Epithelial cell of proximal tubule (primary cell): ENCODE results near the gene KLHL29. TPM values are rescaled to one million over a fixed set of nuclear protein-coding genes. Genes with fewer than 3 reads are reported as not detected.

Source experiments
- DNase-seq: peaks from one replicate; pipeline ENCODE4 v3.0.0-alpha.2; 2011; ENCODE audit warnings: low read depth
- H3K4me3 ChIP-seq: 2 replicates; pipeline ENCODE4 v1.5.1; 2011; ENCODE audit warnings: low read depth, mild to moderate bottlenecking, low read length
- CTCF ChIP-seq: conservative IDR thresholded peaks from 2 replicates; pipeline ENCODE4 v1.5.1; 2012; ENCODE audit warnings: low read depth, mild to moderate bottlenecking, low read length
- total RNA-seq: library from RNA; depleted of rRNA; stranded (reverse); fragments of >200 nt; gene quantifications from 2 replicates; pipeline ENCODE4 v1.2.3, GENCODE V29; 2015

Gene KLHL29
- total RNA-seq, 1 donor from 2014 or later = 12.0 TPM

- no peak for DNase-seq
- no peak overlapping the region for H3K4me3 ChIP-seq
- no peak for TF ChIP-seq CTCF
Measured at GRCh38 chr2:23513872-23514793, 129.2 kb downstream of the KLHL29 start.

- no peak for TF ChIP-seq CTCF
- no peak overlapping the region for H3K4me3 ChIP-seq
- no peak for DNase-seq
Measured at GRCh38 chr2:23516520-23517256, 131.7 kb downstream of the KLHL29 start.

DNA sequence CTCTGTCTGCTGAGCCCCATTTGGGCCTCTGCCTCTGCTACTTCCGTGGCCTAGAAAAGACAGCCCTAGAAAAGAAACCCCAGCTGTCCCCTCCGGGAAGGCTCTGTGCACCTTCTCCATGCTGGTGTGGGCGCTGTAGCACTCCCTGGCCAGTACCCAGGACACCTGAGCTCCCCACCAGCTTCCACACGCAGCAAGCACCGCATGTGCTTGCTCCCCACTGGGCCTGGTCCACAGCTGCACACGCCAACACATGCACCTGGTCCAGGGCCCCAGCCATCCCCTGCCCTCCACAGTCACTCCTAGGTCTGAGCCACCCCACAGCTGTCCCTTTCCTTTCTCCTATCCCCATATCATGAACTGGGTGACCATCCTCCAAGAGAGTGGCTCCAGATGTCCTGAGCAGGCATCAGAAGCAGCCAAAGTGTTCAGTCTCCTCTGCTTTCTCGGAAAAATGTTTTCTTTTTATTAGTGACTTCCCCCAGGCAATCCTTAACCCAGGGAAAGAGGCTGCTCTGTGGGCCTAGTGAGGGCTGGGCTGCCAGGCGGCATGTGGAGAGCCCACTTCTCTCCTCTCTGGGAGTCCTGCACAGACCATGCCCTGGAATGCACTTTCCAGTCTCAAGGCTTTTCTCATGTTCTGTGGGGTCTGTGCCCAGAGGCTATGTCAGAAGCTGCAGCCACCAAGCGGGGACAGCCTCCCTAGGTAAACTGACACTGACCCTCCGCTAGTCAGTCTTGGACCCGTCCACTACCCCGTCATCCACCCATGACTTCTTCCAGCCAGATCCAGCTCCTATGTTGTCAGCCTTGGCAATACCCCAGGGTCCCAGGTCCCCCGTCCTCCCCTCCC, 133.7 kb downstream of the KLHL29 start:
- H3K4me3 ChIP-seq = no peak overlapping the region
- TF ChIP-seq CTCF = no peak
- DNase-seq = no peak

- no peak for TF ChIP-seq CTCF
- H3K4me3 ChIP-seq = no peak overlapping the region
- no peak for DNase-seq
Measured at GRCh38 chr2:23519334-23519651, 134.3 kb downstream of the KLHL29 start.

DNA sequence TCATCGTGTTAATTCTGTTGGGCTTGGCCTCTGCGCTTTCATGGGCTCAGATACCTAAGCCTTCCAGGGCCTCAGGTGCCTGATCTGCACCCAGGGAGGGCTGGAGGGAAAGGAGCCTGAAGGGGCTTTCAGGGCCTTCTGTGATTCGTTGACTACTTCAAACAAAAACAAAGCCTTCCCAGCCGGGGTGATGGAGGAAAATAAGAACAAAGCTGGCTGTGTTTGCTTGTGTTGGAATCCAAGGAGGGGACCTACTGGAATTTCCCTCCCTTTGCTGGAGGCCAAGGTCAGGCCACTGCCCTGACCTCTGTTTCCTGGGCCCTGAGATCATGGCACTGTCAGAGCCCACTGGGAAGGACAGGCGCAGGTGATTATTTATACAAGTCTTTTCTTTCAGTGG, 135.3 kb downstream of the KLHL29 start:
- TF ChIP-seq CTCF = no peak
- H3K4me3 ChIP-seq = no peak overlapping the region
- DNase-seq = no peak

DNA sequence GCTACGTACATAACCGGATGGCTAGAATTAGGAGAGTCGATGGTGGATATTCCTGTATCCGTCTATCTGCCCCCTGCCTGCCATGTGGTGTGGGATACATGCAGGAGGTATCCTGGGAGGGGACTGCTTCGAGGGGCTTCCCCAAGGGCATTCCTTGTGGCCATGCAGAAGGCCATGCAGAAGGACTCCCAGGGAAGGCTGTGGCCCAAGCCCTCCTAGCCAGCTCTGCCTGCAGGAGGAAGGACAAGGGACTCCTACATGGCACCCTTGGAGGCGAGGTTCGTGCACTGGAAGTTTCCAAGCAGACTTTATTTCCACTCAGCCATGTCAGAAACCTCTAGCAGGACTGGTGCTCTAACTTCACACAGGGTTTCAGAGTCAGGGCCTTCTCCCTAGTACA, 136.1 kb downstream of the KLHL29 start:
- H3K4me3 ChIP-seq = no peak overlapping the region
- no peak for TF ChIP-seq CTCF
- no peak for DNase-seq
